Measurements from ENCODE around the gene TRHDE.

DNA sequence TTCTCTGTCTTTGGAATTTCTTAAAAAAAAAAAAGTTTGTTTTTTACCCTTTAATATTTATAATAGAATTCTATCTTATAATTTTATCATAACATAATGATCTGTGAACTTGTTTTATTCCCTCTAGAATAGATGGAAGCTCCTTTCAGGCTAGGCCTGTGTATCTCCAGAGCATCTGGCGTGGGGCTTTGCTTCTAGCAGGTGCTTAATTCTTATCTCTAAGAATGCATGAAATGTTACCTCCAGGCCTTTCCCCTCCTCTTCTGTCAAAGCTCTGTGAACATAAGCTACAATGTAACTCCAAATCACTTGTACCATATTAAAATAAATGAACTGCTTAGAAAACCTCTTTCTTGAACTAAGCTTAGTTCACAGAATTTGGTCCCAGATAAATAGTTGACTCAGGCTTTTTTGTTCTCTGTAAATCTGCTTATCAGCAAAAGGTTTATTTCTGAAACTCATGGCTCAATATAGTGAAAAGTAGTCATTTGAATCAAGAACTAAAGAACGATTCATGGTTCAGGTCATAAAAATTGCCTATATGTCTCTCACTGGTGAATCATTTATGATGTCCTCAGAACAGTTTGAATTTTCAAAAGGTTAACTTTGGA, 407.1 kb downstream of the TRHDE start:
- TF ChIP-seq, protein P1, sequence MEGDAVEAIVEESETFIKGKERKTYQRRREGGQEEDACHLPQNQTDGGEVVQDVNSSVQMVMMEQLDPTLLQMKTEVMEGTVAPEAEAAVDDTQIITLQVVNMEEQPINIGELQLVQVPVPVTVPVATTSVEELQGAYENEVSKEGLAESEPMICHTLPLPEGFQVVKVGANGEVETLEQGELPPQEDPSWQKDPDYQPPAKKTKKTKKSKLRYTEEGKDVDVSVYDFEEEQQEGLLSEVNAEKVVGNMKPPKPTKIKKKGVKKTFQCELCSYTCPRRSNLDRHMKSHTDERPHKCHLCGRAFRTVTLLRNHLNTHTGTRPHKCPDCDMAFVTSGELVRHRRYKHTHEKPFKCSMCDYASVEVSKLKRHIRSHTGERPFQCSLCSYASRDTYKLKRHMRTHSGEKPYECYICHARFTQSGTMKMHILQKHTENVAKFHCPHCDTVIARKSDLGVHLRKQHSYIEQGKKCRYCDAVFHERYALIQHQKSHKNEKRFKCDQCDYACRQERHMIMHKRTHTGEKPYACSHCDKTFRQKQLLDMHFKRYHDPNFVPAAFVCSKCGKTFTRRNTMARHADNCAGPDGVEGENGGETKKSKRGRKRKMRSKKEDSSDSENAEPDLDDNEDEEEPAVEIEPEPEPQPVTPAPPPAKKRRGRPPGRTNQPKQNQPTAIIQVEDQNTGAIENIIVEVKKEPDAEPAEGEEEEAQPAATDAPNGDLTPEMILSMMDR (IDR thresholded peaks at IDR 0.05), result no peak
- TF ChIP-seq POLR2A (IDR thresholded peaks at IDR 0.05), result no peak

Data from lower leg skin (tissue), 3 donors.